ENCODE results near the gene LCLAT1.
A peak's percentile ranks its signal among the peaks of the same experiment; 100 is the strongest.

LCLAT1 gene

DNA sequence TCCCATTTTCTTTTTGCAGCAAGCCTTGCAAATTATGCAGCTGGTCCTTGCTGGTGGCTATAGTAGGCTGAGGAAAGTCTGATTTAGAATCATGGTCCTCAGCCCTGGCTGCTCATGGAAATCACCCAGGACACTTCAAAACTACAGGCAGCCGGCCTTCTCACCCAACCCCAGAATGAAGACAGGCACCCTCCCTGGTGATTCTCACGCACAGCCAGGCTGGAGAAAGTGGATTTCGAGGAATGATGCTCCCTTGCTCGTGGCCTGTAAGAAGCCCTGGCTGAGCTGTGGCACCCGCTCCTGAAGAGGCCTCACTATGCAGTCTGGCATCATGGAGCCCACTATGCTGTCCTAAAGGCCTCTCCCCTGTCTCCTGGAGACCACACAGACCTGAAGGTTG lies 202.8 kb downstream of the LCLAT1 start:
- DNase-seq: no peak

DNA sequence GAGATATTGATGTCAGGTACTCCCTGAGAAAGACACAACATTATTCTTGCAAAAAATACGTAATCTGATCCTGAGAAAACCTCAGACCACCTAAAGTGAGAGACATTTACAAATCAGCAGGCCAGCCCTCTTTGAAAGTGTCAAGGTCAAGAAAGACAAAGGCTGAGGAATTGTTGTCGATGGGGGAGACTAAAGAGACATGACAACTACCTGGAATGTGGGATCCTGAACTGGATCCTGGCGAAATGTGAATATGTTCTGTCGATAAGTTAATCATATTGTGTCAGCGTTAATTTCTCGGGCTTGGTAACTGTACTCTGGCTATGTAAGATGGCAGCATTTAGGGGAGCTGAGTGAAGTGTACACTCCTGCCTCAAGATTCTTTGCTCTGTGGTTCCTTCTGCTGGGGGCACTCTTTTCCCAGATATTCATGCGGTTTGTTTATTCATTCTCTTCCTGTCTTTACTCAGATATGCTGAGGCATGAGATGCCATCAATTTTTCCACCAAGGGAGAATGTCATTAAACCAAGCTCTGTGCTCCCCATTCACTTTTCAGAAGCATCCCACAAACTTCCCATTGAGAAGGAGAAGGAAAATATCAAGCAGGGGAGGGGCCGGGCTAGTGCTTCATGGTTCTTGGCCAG lies 205.3 kb downstream of the LCLAT1 start:
- no peak for DNase-seq

DNA sequence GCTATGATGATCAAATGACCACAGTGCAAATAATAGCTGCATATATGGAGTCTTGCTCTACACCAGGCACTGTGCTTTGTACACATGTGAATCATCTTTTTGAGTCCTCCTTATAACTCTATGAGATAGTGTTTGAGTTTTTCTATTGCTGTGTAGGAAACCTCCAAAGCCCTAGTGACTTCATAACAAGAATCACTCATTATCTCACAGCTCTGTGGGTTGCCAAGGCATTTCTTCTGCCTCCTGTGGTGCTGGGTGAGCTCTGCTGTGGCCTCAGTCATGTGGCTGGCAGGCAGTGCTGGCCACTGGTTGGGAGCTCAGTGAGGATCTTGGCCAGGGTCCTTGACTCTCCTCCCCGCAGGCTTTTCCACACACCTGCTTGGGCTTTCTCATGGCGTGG lies 206.8 kb downstream of the LCLAT1 start:
- DNase-seq: peak; percentile 37

DNA sequence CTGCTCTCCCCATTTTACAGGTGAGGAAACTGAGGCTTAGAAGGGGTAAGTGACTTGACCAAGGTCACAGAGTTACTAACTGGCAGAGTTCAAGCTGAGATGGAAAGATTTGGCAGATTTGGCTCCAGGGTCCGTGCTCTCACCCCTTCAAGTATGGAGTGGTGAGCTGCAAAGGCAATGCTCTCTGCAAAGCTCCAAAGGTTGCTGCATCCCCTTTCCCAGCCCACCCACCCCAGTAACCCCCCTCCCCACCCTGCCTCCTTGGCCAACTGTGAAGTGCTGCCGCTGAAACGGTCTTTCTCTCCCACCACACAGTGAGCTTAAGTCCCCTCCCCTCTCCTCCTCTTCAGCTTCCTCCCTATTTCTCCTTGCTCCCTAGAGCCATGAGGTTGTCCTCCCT lies 207.4 kb downstream of the LCLAT1 start:
- no peak for DNase-seq

DNA sequence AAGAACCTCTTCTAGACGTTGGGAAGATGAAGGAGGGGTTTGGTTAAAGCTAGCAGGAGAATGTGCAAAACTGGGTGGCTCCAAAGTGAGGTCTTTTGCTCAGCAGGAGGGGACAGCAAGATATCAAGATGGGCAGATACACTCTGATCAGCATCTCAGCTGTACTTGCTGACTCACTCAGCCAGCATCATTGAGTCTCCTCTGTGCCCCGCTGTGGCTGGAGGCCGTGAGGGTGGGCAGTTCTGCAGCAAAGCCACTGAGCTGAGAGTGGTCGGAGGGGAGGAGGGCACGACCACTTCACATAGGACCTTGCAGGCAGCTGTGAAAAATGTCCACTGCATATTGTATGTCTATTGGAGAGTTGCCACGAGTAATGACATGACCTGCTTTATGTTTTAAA lies 208.2 kb downstream of the LCLAT1 start:
- no peak for DNase-seq

DNA sequence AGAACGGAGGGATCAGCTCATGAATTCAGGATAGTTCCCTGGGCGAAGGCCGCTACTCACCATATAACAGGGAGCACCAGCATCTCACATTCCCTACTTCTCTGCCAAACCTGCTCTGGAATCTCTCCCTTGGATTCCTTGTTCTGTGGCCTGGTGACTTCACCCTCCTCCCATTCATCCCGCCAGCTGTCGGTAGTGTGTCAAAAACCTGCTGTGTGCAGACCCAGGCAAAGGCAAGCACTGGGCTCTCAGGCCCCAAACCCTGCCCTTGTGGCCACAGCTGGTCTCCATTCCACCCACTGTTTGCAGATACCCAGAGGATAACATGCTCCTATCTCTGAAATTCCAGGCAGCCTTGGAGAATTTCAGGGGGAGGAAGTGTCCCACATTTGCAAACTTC lies 208.6 kb downstream of the LCLAT1 start:
- peak; percentile 35 for DNase-seq

DNA sequence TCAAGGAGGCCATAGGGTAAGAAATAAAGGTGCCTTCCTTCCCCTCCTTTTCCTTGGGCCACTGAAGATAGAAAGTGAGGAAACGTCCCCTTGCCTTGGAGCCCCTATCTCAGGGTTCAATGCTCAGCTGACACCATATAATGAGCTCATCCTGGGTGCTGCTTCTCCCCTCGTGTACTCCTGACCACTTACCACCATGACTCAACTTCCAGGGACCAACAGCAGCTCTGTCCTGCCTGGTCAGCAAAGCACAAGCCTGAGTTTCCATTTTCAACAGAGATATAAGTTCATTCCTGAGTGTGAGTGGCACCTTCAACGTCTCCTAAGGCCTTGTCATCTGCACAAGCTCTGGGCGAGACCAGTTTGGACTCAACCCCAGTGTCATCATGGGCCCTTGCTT lies 209.0 kb downstream of the LCLAT1 start:
- DNase-seq: peak; percentile 33

GRCh38 chr2:30661173-30662107 lies 214.4 kb downstream of the LCLAT1 start:
- DNase-seq: peak; percentile 13

GRCh38 chr2:30662268-30663131 lies 215.5 kb downstream of the LCLAT1 start:
- DNase-seq: peak; percentile 10

DNA sequence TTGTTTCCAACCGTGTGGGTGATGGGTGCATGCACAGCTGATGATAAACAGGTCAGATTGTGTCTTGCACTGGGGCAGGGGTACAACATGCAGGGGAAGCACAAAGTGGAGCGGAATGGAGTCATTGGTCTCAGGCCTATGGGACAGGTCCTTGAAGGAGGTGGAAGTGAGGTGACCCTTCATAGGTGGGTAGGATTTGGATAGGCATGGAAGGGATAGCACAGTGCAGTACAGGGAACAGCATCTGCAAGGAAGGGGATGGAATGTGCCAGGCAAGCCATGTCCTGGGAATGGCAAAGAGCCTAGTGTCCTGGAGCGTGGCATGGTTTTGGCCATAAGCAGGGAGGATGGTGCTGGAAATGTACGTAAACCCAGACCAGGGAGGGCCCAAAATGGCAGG lies 216.3 kb downstream of the LCLAT1 start:
- DNase-seq: no peak

- DNase-seq: no peak
Measured at GRCh38 chr2:30663806-30664205, 216.8 kb downstream of the LCLAT1 start.

DNA sequence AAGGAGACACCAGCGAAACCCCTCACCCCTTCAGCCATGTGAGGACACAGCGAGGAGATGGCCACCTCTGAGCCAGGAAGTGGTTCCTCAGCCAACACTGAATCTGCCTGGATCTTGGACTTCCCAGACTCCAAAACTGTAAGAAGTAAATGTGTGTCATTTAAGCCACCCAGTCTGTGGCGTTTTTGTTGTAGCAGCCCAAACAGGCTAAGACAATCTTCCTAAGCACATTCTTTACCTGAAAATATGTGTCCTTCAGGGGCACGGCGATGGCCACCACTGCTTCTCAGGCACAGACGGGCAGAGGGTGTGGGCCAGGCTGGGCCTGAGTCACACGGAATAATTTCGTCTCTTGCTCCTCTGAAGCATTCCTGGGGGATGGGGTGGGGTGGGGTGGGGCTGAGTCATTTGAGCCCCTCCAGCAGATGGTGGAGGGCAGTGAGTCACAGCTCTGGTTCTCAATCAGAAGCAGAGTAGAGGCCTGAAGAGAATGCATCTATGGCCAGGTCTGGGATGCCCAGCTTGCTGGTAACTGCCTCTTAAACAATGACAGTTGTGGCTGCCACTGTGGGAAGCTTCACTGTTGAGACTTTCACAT lies 217.8 kb downstream of the LCLAT1 start:
- DNase-seq: peak; percentile 73

- no peak for DNase-seq
Measured at GRCh38 chr2:30665761-30666265, 218.8 kb downstream of the LCLAT1 start.

DNA sequence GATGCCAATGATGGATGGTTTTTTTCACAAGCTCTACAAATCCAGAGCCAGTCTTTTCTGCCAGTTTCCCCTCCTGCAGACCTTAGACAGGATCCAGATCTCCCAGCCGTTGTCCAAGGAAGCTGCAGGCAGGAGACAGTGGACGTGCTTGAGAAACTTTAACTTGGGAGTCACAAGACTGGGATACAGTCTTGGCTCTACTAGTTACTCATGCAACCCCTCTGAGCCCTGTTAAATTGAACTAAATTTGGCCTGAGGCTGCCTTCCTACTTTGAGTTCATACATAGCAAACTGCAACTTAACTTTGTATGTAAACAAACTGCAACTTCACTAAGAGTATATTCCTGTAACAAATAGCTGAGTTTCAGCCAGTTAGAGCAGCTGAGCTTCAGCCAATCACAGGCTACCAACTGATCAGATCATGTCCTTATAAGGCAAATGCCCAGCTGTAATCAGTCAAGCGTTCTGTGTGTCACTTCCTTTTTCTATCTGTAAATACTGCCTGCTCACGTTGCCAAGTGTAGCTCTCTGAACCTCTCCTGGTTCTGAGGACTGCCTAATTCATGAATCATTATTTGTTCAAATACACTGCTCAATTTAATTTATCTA lies 219.3 kb downstream of the LCLAT1 start:
- peak; percentile 83 for DNase-seq

- DNase-seq: no peak
Measured at GRCh38 chr2:30670453-30670852, 223.4 kb downstream of the LCLAT1 start.

DNA sequence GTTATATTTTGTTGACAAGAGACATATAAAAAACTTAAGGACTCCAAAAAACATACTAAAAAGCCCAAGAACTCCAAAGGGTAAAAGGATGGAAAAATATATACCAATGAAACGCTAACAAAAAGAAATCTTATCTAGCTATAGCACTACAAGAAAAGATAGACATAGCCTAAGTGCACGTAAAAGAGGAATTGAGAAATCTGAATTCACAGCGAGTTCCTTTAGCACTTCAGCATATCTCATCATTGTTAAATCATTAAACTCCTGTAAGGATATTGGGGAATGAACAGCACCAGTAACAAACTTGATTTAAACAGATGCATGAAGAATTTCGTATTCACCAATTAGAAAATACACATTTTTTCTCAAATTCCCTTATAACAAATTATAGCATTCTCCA lies 226.1 kb downstream of the LCLAT1 start:
- no peak for DNase-seq

DNA sequence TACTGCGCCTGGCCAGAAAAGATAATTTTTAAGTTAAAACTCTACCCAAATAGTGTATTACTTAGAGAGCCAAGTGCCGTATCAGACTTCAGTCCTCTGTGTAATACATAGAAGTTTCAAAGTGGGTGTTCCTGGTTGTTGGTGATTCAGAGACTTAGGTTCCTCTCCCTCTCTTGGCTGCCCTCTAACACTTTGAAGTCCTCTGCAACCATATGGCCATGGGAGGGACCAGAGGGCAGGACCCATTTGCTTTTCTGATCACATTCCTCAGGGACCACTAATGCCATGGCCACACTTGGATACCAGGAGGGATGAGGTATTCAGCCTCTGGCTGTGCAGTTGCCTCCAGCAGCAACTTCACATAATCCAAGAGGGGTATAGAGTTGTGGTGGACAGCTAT lies 228.7 kb downstream of the LCLAT1 start:
- no peak for DNase-seq

GRCh38 chr2:30677231-30677630 lies 230.2 kb downstream of the LCLAT1 start:
- DNase-seq: no peak

GRCh38 chr2:30677861-30678385 lies 230.9 kb downstream of the LCLAT1 start:
- no peak for DNase-seq

GRCh38 chr2:30678410-30679137 lies 231.5 kb downstream of the LCLAT1 start:
- no peak for DNase-seq

GRCh38 chr2:30679426-30680088 lies 232.5 kb downstream of the LCLAT1 start:
- DNase-seq: no peak
